Dedifferentiated amniotic fluid mesenchymal stem cell (primary cell): ENCODE results near the gene LDLRAD4.
A peak's percentile ranks its signal among the peaks of the same experiment; 100 is the strongest.

ENCODE experiments used
- DNase-seq: peaks from one replicate; pipeline ENCODE4 v3.0.0-alpha.2; 2016; ENCODE audit errors: extremely low spot score

The LDLRAD4 gene

GRCh38 chr18:13371689-13372418, 153.3 kb downstream of the LDLRAD4 start:
- no peak for DNase-seq

GRCh38 chr18:13372531-13372951, 154.0 kb downstream of the LDLRAD4 start:
- DNase-seq: no peak

- DNase-seq: no peak
These were observed 155.5 kb downstream of the LDLRAD4 start for GRCh38 chr18:13374096-13374467.

- DNase-seq: no peak
These were observed 156.1 kb downstream of the LDLRAD4 start for GRCh38 chr18:13374468-13375301.

GRCh38 chr18:13375302-13376255, 157.0 kb downstream of the LDLRAD4 start:
- peak; percentile 78 for DNase-seq

- DNase-seq: no peak
These were observed 157.8 kb downstream of the LDLRAD4 start for GRCh38 chr18:13376298-13376840.

GRCh38 chr18:13376841-13377351, 158.3 kb downstream of the LDLRAD4 start:
- no peak for DNase-seq

GRCh38 chr18:13377496-13377895, 158.9 kb downstream of the LDLRAD4 start:
- DNase-seq: no peak

GRCh38 chr18:13378150-13378549, 159.6 kb downstream of the LDLRAD4 start:
- no peak for DNase-seq

- no peak for DNase-seq
These were observed 160.7 kb downstream of the LDLRAD4 start for GRCh38 chr18:13379062-13379865.

GRCh38 chr18:13379930-13380690, 161.6 kb downstream of the LDLRAD4 start:
- no peak for DNase-seq

GRCh38 chr18:13380691-13381070, 162.1 kb downstream of the LDLRAD4 start:
- DNase-seq: no peak

- no peak for DNase-seq
These were observed 162.8 kb downstream of the LDLRAD4 start for GRCh38 chr18:13381331-13381730.

- no peak for DNase-seq
These were observed 163.4 kb downstream of the LDLRAD4 start for GRCh38 chr18:13381944-13382365.

- peak; percentile 23 for DNase-seq
These were observed 163.9 kb downstream of the LDLRAD4 start for GRCh38 chr18:13382366-13382953.

GRCh38 chr18:13382954-13383827, 164.6 kb downstream of the LDLRAD4 start:
- DNase-seq: no peak

- DNase-seq: no peak
These were observed 168.6 kb downstream of the LDLRAD4 start for GRCh38 chr18:13386891-13387801.
